Gastroesophageal sphincter (tissue), 4 donors: ENCODE measurements around the gene ARRB1. TPM values are rescaled to one million over a fixed set of nuclear protein-coding genes. Genes with fewer than 3 reads are reported as not detected.

Experiments
- ATAC-seq: fragments of 150-250 bp; one replicate; pipeline ENCODE4 v1.9.1; 2016; ENCODE audit warnings: mild to moderate bottlenecking, moderate library complexity
- H3K27ac ChIP-seq, 4 donors: fragments of 200-600 bp; sonication (generic) in 3 of 4; 1 replicate in 3 of 4; 2 replicates in 1 of 4; pipeline ENCODE4 v1.5.1; 2016 to 2019
- H3K27me3 ChIP-seq: fragments of 200-600 bp; sonication (generic); one replicate; pipeline ENCODE4 v1.5.1; 2019
- H3K36me3 ChIP-seq, 2 donors: fragments of 200-600 bp; sonication (generic); one replicate each; pipeline ENCODE4 v1.5.1; 2019; ENCODE audit warnings: control low read depth in 1 of 2
- H3K4me1 ChIP-seq, 3 donors: fragments of 200-600 bp; sonication (generic); 1 replicate in 2 of 3; 2 replicates in 1 of 3; pipeline ENCODE4 v1.5.1; 2016 to 2019; ENCODE audit warnings: control low read depth in 2 of 3
- H3K4me3 ChIP-seq, 2 donors: fragments of 200-600 bp; sonication (generic); one replicate each; pipeline ENCODE4 v1.5.1; 2019; ENCODE audit warnings: mild to moderate bottlenecking in 1 of 2, moderate library complexity in 1 of 2
- H3K9me3 ChIP-seq, 3 donors: fragments of 200-600 bp; sonication (generic); one replicate each; pipeline ENCODE4 v1.5.1; 2017 to 2019; ENCODE audit warnings: control low read depth in 2 of 3
- EP300 ChIP-seq: sonication (generic); formaldehyde crosslinking; IDR thresholded peaks from one replicate; pipeline ENCODE4 v1.6.1; 2017; ENCODE audit warnings: antibody characterized with exemption, mild to moderate bottlenecking
- POLR2A ChIP-seq, 2 donors: fragments of 450-650 bp; IDR thresholded peaks; one replicate each; pipeline ENCODE4 v1.6.1; 2017; ENCODE audit warnings: antibody characterized with exemption in 2 of 2, mild to moderate bottlenecking in 2 of 2, moderate library complexity in 1 of 2
- POLR2AphosphoS5 ChIP-seq: sonication (generic); formaldehyde crosslinking; IDR thresholded peaks from one replicate; pipeline ENCODE4 v1.6.1; 2017; ENCODE audit warnings: antibody characterized with exemption
- WGBS, 2 donors: methylation state at CpG; one replicate each; pipeline ENCODE4 v1.1.5; 2018; ENCODE audit warnings: low coverage in 1 of 2; 5-methylcytosine and 5-hydroxymethylcytosine counted together
- total RNA-seq, 4 donors: library from RNA; depleted of rRNA; stranded (reverse); fragments of >200 nt; gene quantifications; one replicate each; pipeline ENCODE4 v1.1.0, GENCODE V29; 2016
- TF ChIP-seq, protein P1 (sequence below), 4 experiments: fragments of 200-600 bp in 2 of 4; fragments of 450-650 bp in 2 of 4; sonication (generic) in 1 of 4; IDR thresholded peaks; one replicate each; pipeline ENCODE4 v1.5.1; 2017 to 2019; ENCODE audit warnings: antibody characterized with exemption in 4 of 4, mild to moderate bottlenecking in 2 of 4, moderate library complexity in 2 of 4

Gene ARRB1
- total RNA-seq, 4 donors from 2014 or later = 72.3 to 120 (median 93.0) TPM

DNA sequence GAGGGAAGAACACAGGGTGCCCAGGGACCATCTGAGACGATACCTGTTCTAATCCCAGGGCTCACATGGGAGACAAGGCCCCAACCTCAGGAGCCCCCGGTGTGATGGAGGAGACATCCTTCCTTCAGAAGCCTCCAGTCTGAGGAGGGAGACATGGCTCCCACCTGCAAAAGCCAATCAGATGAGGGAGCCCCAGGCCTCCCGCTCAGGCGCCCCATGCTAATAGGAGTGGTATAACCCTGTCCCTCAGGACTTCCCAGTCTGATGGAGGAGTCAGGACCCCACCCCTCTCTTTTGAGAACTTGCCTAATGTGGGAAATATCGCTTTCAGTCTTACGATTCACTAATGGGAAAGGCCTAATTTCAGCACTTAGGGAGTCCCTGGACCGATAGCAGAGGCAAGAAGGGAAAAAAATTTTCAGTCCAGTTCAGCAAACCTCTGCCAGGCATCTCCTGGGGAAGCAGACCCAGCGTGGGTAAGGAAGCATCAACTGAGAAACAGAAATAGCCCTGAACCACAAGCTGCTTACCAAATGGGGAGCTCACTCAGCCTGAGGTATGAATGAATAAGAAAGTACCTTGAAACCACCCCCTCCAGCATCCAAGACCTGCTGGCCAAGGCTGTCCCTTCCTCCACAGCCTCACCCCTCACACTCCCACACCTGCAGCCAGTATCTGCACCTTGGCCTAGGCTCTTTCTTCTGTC is 5.9 kb downstream of the ARRB1 start:
- H3K9me3 ChIP-seq = no peaks in the 10 kb centered on the region
- TF ChIP-seq, protein P1, sequence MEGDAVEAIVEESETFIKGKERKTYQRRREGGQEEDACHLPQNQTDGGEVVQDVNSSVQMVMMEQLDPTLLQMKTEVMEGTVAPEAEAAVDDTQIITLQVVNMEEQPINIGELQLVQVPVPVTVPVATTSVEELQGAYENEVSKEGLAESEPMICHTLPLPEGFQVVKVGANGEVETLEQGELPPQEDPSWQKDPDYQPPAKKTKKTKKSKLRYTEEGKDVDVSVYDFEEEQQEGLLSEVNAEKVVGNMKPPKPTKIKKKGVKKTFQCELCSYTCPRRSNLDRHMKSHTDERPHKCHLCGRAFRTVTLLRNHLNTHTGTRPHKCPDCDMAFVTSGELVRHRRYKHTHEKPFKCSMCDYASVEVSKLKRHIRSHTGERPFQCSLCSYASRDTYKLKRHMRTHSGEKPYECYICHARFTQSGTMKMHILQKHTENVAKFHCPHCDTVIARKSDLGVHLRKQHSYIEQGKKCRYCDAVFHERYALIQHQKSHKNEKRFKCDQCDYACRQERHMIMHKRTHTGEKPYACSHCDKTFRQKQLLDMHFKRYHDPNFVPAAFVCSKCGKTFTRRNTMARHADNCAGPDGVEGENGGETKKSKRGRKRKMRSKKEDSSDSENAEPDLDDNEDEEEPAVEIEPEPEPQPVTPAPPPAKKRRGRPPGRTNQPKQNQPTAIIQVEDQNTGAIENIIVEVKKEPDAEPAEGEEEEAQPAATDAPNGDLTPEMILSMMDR (IDR thresholded peaks at IDR 0.05) = no peak
- no peak for TF ChIP-seq POLR2AphosphoS5
- no peak for TF ChIP-seq POLR2A (IDR thresholded peaks at IDR 0.05)
- TF ChIP-seq EP300 = no peak
- H3K4me3 ChIP-seq = no peak overlapping the region
- no peak for ATAC-seq
- H3K4me1 ChIP-seq = peaks cover 19 to 100% (median 89%) of the 10 kb centered on the region in 3 donors
- peak overlapping the region in 3 of 4 donors; percentile 90 to 98 (median 96) for H3K27ac ChIP-seq
- no peaks in the 10 kb centered on the region for H3K27me3 ChIP-seq
- H3K36me3 ChIP-seq = no peaks in the 10 kb centered on the region
- WGBS, 2 donors = 30 to 60% methylated on average over 2 to 3 of the region's 8 CpGs

DNA sequence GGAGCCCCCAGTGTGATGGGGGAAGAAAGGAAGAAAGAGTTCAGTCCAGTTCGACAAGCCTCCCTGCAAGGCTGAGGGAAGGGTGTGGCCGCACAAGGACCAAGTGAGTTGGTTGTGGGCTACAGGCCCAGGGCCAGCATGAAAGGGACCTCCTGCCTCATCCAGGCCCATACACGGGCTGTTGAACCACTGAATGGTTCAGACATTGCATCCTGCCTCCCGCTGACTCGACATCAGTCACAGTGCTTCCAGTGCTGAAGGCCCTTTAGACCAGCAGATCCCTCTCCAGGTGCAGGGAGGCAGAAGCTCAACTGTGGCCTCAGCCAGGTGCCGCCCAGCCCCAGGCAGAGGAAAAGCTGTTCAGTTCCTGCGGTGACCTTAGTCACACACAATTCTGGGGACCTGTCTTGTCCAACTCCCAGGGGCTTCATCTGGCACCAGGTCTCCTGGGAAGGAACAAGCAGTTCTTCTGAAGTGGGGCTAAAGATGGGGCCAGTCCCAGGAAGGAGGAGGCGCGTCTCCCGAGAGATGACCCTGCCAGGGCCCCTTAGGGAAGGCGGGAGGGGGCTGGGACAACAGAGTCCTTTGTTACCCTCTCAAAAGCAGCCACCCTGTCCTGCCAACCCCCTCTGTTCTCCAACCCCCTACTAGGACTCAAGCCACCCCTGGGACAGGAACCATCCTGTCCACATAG is 6.6 kb downstream of the ARRB1 start:
- Histone ChIP-seq H3K4me1 (peaks cover 23 to 100% (median 96%) of the 10 kb centered on the region in 3 donors), H3K36me3 (no peaks in the 10 kb centered on the region), H3K27ac (peak overlapping the region in 3 of 4 donors; percentile 90 to 98 (median 96)), H3K27me3 (no peaks in the 10 kb centered on the region), H3K9me3 (no peaks in the 10 kb centered on the region), H3K4me3 (no peak overlapping the region)
- 80% methylated on average over 1 of the region's 11 CpGs; no CpG with 5 or more reads in 1 of the 2 donors for WGBS, 2 donors
- no peak for ATAC-seq
- TF ChIP-seq, protein P1 (IDR thresholded peaks at IDR 0.05) = no peak
- no peak for TF ChIP-seq POLR2A (IDR thresholded peaks at IDR 0.05)
- TF ChIP-seq EP300 = no peak
- TF ChIP-seq POLR2AphosphoS5 = no peak

DNA sequence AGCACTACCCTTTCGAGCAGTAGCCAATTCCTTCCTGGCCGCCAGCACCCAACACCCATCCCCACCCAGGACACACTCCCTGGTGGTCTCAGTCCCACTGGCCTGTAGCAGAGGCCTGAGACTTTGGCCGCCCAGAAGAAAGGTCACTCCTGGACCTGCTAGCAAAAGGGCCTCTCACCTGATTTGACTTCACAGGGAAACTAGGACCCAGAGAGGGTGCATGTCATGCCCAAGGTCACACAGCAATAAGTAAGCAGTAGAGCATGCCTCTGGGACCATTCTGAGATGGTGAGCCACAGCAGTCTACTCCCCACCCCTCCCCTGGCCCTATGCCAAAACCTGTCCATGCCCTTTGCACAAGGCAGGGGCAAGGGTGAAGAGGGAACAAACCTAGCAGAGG is 7.3 kb downstream of the ARRB1 start:
- Histone ChIP-seq H3K9me3 (no peaks in the 10 kb centered on the region), H3K27ac (peak overlapping the region; percentile 31 to 98 (median 93)), H3K4me1 (peaks cover 30 to 100% (median 96%) of the 10 kb centered on the region in 3 donors), H3K27me3 (no peaks in the 10 kb centered on the region), H3K4me3 (no peak overlapping the region), H3K36me3 (no peaks in the 10 kb centered on the region)
- WGBS, 2 donors = 80% methylated on average over 1 of the region's 3 CpGs; no CpG with 5 or more reads in 1 of the 2 donors
- ATAC-seq = no peak
- TF ChIP-seq EP300 (no peak), POLR2AphosphoS5 (no peak), POLR2A (IDR thresholded peaks at IDR 0.05) (no peak)
- TF ChIP-seq, protein P1 (IDR thresholded peaks at IDR 0.05) = no peak

DNA sequence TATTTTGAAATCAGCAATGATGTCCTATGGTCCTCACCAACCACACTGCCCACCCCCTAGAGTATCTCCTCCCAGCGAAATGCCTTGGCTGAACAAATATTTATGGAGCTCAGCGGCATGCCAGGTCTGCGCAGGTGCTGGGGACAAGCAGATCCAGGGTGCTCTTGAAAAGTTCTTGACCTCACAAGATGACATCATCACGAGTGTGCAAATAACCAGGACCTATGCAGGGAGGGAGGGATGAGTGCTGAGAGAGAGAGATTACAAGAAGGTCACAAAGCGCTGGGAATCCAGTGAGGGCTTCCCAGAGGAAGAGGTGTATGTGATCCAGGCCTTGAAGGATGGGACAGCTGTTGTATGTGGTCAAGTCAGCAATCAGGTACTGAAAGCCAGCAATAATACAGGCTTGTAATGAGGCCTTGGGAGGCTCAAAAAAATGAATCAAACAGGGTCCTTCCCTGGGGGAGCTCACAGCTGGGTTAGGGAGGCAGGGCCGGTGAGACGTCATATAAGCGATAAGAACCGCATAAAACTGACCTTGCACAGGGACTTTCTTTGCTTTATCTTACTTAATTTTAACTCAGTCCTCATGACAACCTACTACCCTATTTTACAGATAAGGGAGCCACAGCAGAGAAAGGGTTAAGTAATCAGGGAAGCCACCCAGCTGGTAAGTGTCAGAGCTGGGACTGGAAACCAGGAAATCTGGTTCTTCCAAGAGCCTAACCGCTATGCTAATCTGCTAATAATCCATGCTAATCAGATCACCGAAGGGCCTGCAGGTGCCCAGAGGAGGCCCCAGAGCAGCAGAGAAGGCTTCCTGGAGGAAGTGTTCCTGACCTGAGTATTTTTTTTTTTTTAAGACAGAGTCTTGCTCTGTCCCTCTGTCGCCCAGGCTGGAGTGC is 8.2 kb downstream of the ARRB1 start:
- Histone ChIP-seq H3K4me3 (peak overlapping the region in 1 of 2 donors; percentile 22), H3K27me3 (no peaks in the 10 kb centered on the region), H3K36me3 (no peaks in the 10 kb centered on the region), H3K9me3 (no peaks in the 10 kb centered on the region), H3K27ac (peak overlapping the region; percentile 31 to 98 (median 93)), H3K4me1 (peaks cover 34 to 100% (median 96%) of the 10 kb centered on the region in 3 donors)
- 48 to 49% methylated on average over 7 to 11 of the region's 12 CpGs for WGBS, 2 donors
- ATAC-seq = no peak
- TF ChIP-seq, protein P1 (IDR thresholded peaks at IDR 0.05) = no peak
- TF ChIP-seq EP300 (no peak), POLR2AphosphoS5 (peak; percentile 62), POLR2A (IDR thresholded peaks at IDR 0.05) (no peak)
